ENCODE data around the gene DDX28.

DNA sequence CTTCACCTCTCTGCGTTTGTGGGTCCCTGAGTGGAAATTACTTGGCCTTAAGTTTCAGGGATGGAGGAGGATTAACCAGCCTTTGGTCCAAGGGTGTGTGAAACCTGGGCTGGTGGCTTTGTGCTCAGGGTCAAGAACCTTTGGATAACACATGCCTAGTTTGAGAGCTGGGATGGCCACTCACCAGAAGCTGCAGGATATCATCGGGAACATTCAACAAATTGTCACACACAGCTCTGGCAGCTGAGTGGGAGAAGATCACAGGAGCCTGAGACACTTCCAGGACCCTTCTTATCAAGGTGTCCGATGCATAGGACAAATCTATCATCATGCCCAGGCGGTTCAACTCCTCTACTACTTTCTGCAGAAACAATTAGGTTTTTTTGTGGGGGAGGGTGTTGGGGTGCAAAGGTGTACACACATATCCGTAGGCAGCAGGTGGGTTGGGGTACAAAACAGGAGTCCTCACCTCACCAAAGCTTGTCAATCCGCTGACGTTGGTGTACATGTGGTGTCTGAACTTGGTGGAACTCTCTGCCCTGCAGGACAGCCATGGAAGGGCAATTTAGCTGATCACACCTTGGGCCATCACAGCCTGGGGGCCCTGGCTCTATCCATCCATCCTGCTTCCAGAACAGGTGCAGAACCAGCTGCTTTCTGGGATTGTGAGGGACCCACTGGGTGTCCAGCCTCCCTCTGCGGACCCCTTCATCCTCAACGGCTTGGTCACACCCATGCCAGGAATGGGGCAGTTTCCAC is 45.4 kb downstream of the DDX28 start:
- TF ChIP-seq, protein P1, sequence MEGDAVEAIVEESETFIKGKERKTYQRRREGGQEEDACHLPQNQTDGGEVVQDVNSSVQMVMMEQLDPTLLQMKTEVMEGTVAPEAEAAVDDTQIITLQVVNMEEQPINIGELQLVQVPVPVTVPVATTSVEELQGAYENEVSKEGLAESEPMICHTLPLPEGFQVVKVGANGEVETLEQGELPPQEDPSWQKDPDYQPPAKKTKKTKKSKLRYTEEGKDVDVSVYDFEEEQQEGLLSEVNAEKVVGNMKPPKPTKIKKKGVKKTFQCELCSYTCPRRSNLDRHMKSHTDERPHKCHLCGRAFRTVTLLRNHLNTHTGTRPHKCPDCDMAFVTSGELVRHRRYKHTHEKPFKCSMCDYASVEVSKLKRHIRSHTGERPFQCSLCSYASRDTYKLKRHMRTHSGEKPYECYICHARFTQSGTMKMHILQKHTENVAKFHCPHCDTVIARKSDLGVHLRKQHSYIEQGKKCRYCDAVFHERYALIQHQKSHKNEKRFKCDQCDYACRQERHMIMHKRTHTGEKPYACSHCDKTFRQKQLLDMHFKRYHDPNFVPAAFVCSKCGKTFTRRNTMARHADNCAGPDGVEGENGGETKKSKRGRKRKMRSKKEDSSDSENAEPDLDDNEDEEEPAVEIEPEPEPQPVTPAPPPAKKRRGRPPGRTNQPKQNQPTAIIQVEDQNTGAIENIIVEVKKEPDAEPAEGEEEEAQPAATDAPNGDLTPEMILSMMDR (IDR thresholded peaks at IDR 0.05; ENCODE audit: low read depth, low read length) = no peak
- TF ChIP-seq, protein P2, sequence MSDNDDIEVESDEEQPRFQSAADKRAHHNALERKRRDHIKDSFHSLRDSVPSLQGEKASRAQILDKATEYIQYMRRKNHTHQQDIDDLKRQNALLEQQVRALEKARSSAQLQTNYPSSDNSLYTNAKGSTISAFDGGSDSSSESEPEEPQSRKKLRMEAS (IDR thresholded peaks at IDR 0.05; ENCODE audit: low read depth, low read length) = no peak
- TF ChIP-seq MYC (IDR thresholded peaks at IDR 0.05; ENCODE audit: low read depth, low read length) (no peak), POLR2A (IDR thresholded peaks at IDR 0.05; ENCODE audit: extremely low read depth, insufficient read length) (no peak)

Data from NB4 (cell line).